ENCODE results near the gene TSPAN18. TPM values are rescaled to one million over a fixed set of nuclear protein-coding genes. Genes with fewer than 3 reads are reported as not detected.
A peak's percentile ranks its signal among the peaks of the same experiment; 100 is the strongest.

Gene TSPAN18
- total and polyA plus RNA-seq, 2 of the 8 experiments (the other 6 are each of a cell fraction or from before 2014, with no cell fraction given), result 5.2 to 10.2 TPM

GRCh38 chr11:44718057-44718456, 8.7 kb upstream of the TSPAN18 start:
- WGBS, 2 experiments (ENCODE audit: extremely low coverage in 1 of 2, insufficient coverage in 1 of 2, insufficient read length in 1 of 2, insufficient replicate concordance in 2 of 2, low coverage in 1 of 2, low lambda C conversion rate in 2 of 2, missing lambda C conversion rate in 1 of 2), result 84% methylated on average over 5 of the region's 5 CpGs; no CpG with 5 or more reads in 1 of the 2 experiments
- CTCF ChIA-PET (ENCODE audit: partially characterized antibody), result interaction anchor here (0.8 kb wide), 1 partner anchor 14 kb away, joined by 3 read pairs; no protein-coding TSS in a partner anchor
- no peak overlapping the region for H4K91ac ChIP-seq (replicated peaks; ENCODE audit: insufficient read length, low read length)

More at GRCh38 chr11:44718057-44718456, 8.7 kb upstream of the TSPAN18 start:
- H3K56ac ChIP-seq (replicated peaks; ENCODE audit: insufficient read length, low read depth, low read length), result no peak overlapping the region
- no peak for FAIRE-seq
- no peaks in the 10 kb centered on the region for H3K23me2 ChIP-seq (ENCODE audit: low read depth, low read length)
- no peak overlapping the region for H2BK120ac ChIP-seq (replicated peaks; ENCODE audit: low read depth, low read length)
- no peak overlapping the region for H3K27ac ChIP-seq (ENCODE audit: low read depth, low read length)
- POLR2A ChIA-PET (ENCODE audit: partially characterized antibody), result interaction anchor here (1.0 kb wide), 1 partner anchor 11 kb away, joined by 3 read pairs; no protein-coding TSS in a partner anchor
- no peaks in the 10 kb centered on the region for H3K79me2 ChIP-seq (ENCODE audit: control insufficient read depth in 1 of 2, insufficient read depth in 2 of 2, low read length in 2 of 2)
- H2BK15ac ChIP-seq (ENCODE audit: low read length), result 0 out of 2 replicates have a peak overlapping the region, but pooled peaks have one; percentile 11
- no peak for DNase-seq (ENCODE audit: low read depth in 1 of 2, low spot score in 2 of 2)
- no peak overlapping the region for H3K4ac ChIP-seq (replicated peaks; ENCODE audit: insufficient read length, low read depth, low read length)
- no peak overlapping the region for H3K18ac ChIP-seq (ENCODE audit: extremely low read depth, low read length)
- H3K14ac ChIP-seq (ENCODE audit: insufficient read length), result no peak overlapping the region
- no peaks in the 10 kb centered on the region for H4K20me1 ChIP-seq (replicated peaks in 1 of 2; ENCODE audit: control insufficient read depth in 1 of 2, insufficient read depth in 2 of 2, low read length in 2 of 2)
- H2AK5ac ChIP-seq (ENCODE audit: low read depth, low read length), result 0 out of 2 replicates have a peak overlapping the region, but pooled peaks have one; percentile 31
- H4K5ac ChIP-seq (ENCODE audit: insufficient read length, low read depth, low read length), result no peak overlapping the region
- H3K27me3 ChIP-seq (replicated peaks in 1 of 4; ENCODE audit: control insufficient read depth in 3 of 4, extremely low read depth in 1 of 4, insufficient read depth in 3 of 4, low read length in 3 of 4), result peaks cover 0 to 8% (median 1%) of the 10 kb centered on the region in 4 experiments; a peak in 1 of 7 replicates
- H3K36me3 ChIP-seq (ENCODE audit: control insufficient read depth in 2 of 4, insufficient read depth in 4 of 4, low read length in 3 of 4), result no peaks in the 10 kb centered on the region
- H3K4me1 ChIP-seq (replicated peaks in 1 of 4; ENCODE audit: control insufficient read depth in 3 of 4, insufficient read depth in 4 of 4, low read length in 3 of 4), result no peaks in the 10 kb centered on the region
- no peak overlapping the region for H2BK20ac ChIP-seq (ENCODE audit: low read length)
- no peak overlapping the region for H3K4me3 ChIP-seq (ENCODE audit: extremely low read depth in 1 of 4, insufficient read depth in 2 of 4, low read depth in 3 of 4, low read length in 4 of 4)
- H2BK5ac ChIP-seq (ENCODE audit: low read depth, low read length), result no peak overlapping the region
- no peak overlapping the region for H3K23ac ChIP-seq (ENCODE audit: insufficient read length)
- no peaks in the 10 kb centered on the region for H3K9me3 ChIP-seq (ENCODE audit: insufficient read depth in 2 of 2, low read depth in 1 of 2, low read length in 1 of 2)
- no peak overlapping the region for H4K8ac ChIP-seq (ENCODE audit: extremely low read depth, insufficient read depth, low read length)
- H3K4me2 ChIP-seq (ENCODE audit: insufficient read depth in 1 of 2, low read depth in 2 of 2, low read length in 2 of 2), result no peak overlapping the region
- no peak overlapping the region for H2BK12ac ChIP-seq (ENCODE audit: low read depth, low read length)
- TF ChIP-seq POLR2A (IDR thresholded peaks at IDR 0.05; ENCODE audit: control extremely low read depth in 1 of 2, low read depth in 2 of 2, low read length in 2 of 2), result no peak
- TF ChIP-seq CEBPB (IDR thresholded peaks at IDR 0.05; ENCODE audit: low read depth, low read length), result no peak
- TF ChIP-seq KDM1A (IDR thresholded peaks at IDR 0.05; ENCODE audit: borderline replicate concordance, low read length), result no peak
- no peak for TF ChIP-seq PHF8 (conservative IDR thresholded peaks at IDR 0.05; ENCODE audit: low read depth, low read length)
- no peak for TF ChIP-seq POU5F1 (IDR thresholded peaks at IDR 0.05; ENCODE audit: low read depth, low read length)
- TF ChIP-seq ASH2L (IDR thresholded peaks at IDR 0.05; ENCODE audit: low read length), result no peak
- TF ChIP-seq FOSL1 (IDR thresholded peaks at IDR 0.05; ENCODE audit: insufficient read depth, low read depth, low read length), result no peak
- no peak for TF ChIP-seq JUND (IDR thresholded peaks at IDR 0.05; ENCODE audit: low read length)
- no peak for TF ChIP-seq NRF1 (IDR thresholded peaks at IDR 0.05; ENCODE audit: low read depth, low read length)
- no peak for TF ChIP-seq SIRT6 (IDR thresholded peaks at IDR 0.05; ENCODE audit: low read length)
- no peak for TF ChIP-seq MAX (IDR thresholded peaks at IDR 0.05)
- H3K79me1 ChIP-seq (ENCODE audit: low read depth, low read length), result no peaks in the 10 kb centered on the region
- no peak overlapping the region for H2AFZ ChIP-seq (ENCODE audit: low read length)
- H3K9ac ChIP-seq (replicated peaks in 1 of 4; ENCODE audit: extremely low read depth in 1 of 4, low read depth in 3 of 4, low read length in 3 of 4), result no peak overlapping the region
